ENCODE data around the gene ZMAT3.

The ZMAT3 gene

GRCh38 chr3:179005213-179005612 is 66.4 kb downstream of the ZMAT3 start:
- Histone ChIP-seq H3K4me1 (ENCODE audit: insufficient read depth, low read length, poor library complexity, severe bottlenecking) (no peaks in the 10 kb centered on the region), H4K20me1 (ENCODE audit: insufficient read depth, low read length, poor library complexity, severe bottlenecking) (no peaks in the 10 kb centered on the region)

GRCh38 chr3:179000659-179001058 is 71.0 kb downstream of the ZMAT3 start:
- Histone ChIP-seq H3K9me3 (ENCODE audit: insufficient read depth, low read depth, low read length) (no peaks in the 10 kb centered on the region), H3K4me1 (ENCODE audit: insufficient read depth, low read length, poor library complexity, severe bottlenecking) (no peaks in the 10 kb centered on the region), H3K36me3 (ENCODE audit: insufficient read depth, low read length) (no peaks in the 10 kb centered on the region), H2AFZ (ENCODE audit: low read length) (no peak overlapping the region), H3K79me2 (ENCODE audit: insufficient read depth, low read length) (no peaks in the 10 kb centered on the region), H3K9me2 (replicated peaks; ENCODE audit: low read depth, low read length) (no peaks in the 10 kb centered on the region), H3K9ac (ENCODE audit: low read depth, low read length, poor library complexity, severe bottlenecking) (no peak overlapping the region), H3K27me3 (ENCODE audit: insufficient read depth, low read length, poor library complexity, severe bottlenecking) (no peaks in the 10 kb centered on the region), H4K20me1 (ENCODE audit: insufficient read depth, low read length, poor library complexity, severe bottlenecking) (no peaks in the 10 kb centered on the region), H3K4me3 (ENCODE audit: low read length, poor library complexity, severe bottlenecking) (no peak overlapping the region), H3F3A (ENCODE audit: low read depth) (no peaks in the 10 kb centered on the region), H3K4me2 (ENCODE audit: low read depth, low read length, poor library complexity, severe bottlenecking) (no peak overlapping the region)
- TF ChIP-seq, protein P1, sequence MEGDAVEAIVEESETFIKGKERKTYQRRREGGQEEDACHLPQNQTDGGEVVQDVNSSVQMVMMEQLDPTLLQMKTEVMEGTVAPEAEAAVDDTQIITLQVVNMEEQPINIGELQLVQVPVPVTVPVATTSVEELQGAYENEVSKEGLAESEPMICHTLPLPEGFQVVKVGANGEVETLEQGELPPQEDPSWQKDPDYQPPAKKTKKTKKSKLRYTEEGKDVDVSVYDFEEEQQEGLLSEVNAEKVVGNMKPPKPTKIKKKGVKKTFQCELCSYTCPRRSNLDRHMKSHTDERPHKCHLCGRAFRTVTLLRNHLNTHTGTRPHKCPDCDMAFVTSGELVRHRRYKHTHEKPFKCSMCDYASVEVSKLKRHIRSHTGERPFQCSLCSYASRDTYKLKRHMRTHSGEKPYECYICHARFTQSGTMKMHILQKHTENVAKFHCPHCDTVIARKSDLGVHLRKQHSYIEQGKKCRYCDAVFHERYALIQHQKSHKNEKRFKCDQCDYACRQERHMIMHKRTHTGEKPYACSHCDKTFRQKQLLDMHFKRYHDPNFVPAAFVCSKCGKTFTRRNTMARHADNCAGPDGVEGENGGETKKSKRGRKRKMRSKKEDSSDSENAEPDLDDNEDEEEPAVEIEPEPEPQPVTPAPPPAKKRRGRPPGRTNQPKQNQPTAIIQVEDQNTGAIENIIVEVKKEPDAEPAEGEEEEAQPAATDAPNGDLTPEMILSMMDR (conservative IDR thresholded peaks at IDR 0.05; ENCODE audit: low read length), result no peak
- no peak for TF ChIP-seq EZH2phosphoT487 (IDR thresholded peaks at IDR 0.05; ENCODE audit: borderline replicate concordance)

More at GRCh38 chr3:179005213-179005612, 66.4 kb downstream of the ZMAT3 start:
- Histone ChIP-seq H3K4me3 (ENCODE audit: low read length, poor library complexity, severe bottlenecking) (no peak overlapping the region), H3F3A (ENCODE audit: low read depth) (no peaks in the 10 kb centered on the region), H3K9me3 (ENCODE audit: insufficient read depth, low read depth, low read length) (no peaks in the 10 kb centered on the region), H3K79me2 (ENCODE audit: insufficient read depth, low read length) (no peaks in the 10 kb centered on the region), H3K9me2 (replicated peaks; ENCODE audit: low read depth, low read length) (no peaks in the 10 kb centered on the region), H3K36me3 (ENCODE audit: insufficient read depth, low read length) (no peaks in the 10 kb centered on the region), H3K27me3 (ENCODE audit: insufficient read depth, low read length, poor library complexity, severe bottlenecking) (no peaks in the 10 kb centered on the region), H3K4me2 (ENCODE audit: low read depth, low read length, poor library complexity, severe bottlenecking) (no peak overlapping the region), H2AFZ (ENCODE audit: low read length) (no peak overlapping the region), H3K9ac (ENCODE audit: low read depth, low read length, poor library complexity, severe bottlenecking) (no peak overlapping the region)
- TF ChIP-seq, protein P1 (conservative IDR thresholded peaks at IDR 0.05; ENCODE audit: low read length), result no peak
- TF ChIP-seq EZH2phosphoT487 (IDR thresholded peaks at IDR 0.05; ENCODE audit: borderline replicate concordance), result no peak

GRCh38 chr3:179000144-179000543 is 71.5 kb downstream of the ZMAT3 start:
- Histone ChIP-seq H3K9me3 (ENCODE audit: insufficient read depth, low read depth, low read length) (no peaks in the 10 kb centered on the region), H3K9ac (ENCODE audit: low read depth, low read length, poor library complexity, severe bottlenecking) (no peak overlapping the region), H3K79me2 (ENCODE audit: insufficient read depth, low read length) (no peaks in the 10 kb centered on the region), H4K20me1 (ENCODE audit: insufficient read depth, low read length, poor library complexity, severe bottlenecking) (no peaks in the 10 kb centered on the region), H3K36me3 (ENCODE audit: insufficient read depth, low read length) (no peaks in the 10 kb centered on the region), H3K4me2 (ENCODE audit: low read depth, low read length, poor library complexity, severe bottlenecking) (no peak overlapping the region), H3K4me1 (ENCODE audit: insufficient read depth, low read length, poor library complexity, severe bottlenecking) (no peaks in the 10 kb centered on the region), H3K27me3 (ENCODE audit: insufficient read depth, low read length, poor library complexity, severe bottlenecking) (no peaks in the 10 kb centered on the region), H3K9me2 (replicated peaks; ENCODE audit: low read depth, low read length) (no peaks in the 10 kb centered on the region), H2AFZ (ENCODE audit: low read length) (no peak overlapping the region), H3F3A (ENCODE audit: low read depth) (no peaks in the 10 kb centered on the region), H3K4me3 (ENCODE audit: low read length, poor library complexity, severe bottlenecking) (no peak overlapping the region)
- TF ChIP-seq EZH2phosphoT487 (IDR thresholded peaks at IDR 0.05; ENCODE audit: borderline replicate concordance), result no peak
- TF ChIP-seq, protein P1 (conservative IDR thresholded peaks at IDR 0.05; ENCODE audit: low read length), result no peak

Data from Loucy (cell line).